Left cardiac atrium (tissue), 4 donors: Measurements from ENCODE around the gene CIB4. TPM values are rescaled to one million over a fixed set of nuclear protein-coding genes. Genes with fewer than 3 reads are reported as not detected.

Experiments used
- ATAC-seq, 2 donors: fragments of 200-7000 bp; cut with Tn5 transposase; one replicate each; pipeline ENCODE4 v1.9.1; 2020; ENCODE audit warnings: mild to moderate bottlenecking in 2 of 2, moderate library complexity in 2 of 2
- DNase-seq: peaks from one replicate; pipeline ENCODE4 v3.0.0-alpha.2; 2020
- intact Hi-C, 2 donors: fragments of 100-400 bp; cut with DNase I; formaldehyde crosslinking; loops; one replicate each; pipeline versions ENCODE4 v1.14.1 to v1.15.1; 2022 to 2023
- total RNA-seq, 2 donors: library from RNA; stranded (reverse); fragmentation: NEBNext Ultra II Directional; extraction: Animal tissue kit (Norgen Biotek cat#: 25700); gene quantifications; one replicate each; pipeline ENCODE4 v1.2.1, GENCODE V29; 2021
- donor health status: DM: no; HTN: yes; CAD: no.
- donor health status: DM: no; HTN: yes; CAD: no; lungs with severe emphysema.
- donor health status: DM: yes; HTN: yes; CAD: no.
- donor health status: Dilated cardiomyopathy.

The CIB4 gene
- total RNA-seq, 2 donors from 2014 or later: 0.44 TPM; not detected in 1

DNA sequence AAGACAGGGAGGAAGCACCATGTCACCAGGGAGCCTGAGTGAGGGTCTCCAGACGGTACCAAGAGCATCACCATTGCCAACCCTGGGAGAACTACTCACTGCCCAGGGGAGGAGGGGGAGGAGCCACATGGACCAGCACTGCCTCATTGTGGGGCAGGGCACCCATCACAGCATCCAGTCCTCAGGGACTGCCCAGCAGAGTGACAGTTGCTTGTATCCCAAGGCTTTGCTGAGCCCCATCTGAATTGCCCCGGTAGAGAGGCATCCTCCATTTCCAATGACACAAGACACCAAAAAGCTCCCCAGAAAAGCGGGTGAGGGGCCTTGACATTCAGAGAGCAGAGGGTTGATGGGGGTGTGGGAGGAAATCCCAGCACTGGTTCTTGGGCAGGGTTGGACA, 6.8 kb upstream of the CIB4 start:
- DNase-seq: no peak
- intact Hi-C loops: no loop called here
- ATAC-seq: no peak

DNA sequence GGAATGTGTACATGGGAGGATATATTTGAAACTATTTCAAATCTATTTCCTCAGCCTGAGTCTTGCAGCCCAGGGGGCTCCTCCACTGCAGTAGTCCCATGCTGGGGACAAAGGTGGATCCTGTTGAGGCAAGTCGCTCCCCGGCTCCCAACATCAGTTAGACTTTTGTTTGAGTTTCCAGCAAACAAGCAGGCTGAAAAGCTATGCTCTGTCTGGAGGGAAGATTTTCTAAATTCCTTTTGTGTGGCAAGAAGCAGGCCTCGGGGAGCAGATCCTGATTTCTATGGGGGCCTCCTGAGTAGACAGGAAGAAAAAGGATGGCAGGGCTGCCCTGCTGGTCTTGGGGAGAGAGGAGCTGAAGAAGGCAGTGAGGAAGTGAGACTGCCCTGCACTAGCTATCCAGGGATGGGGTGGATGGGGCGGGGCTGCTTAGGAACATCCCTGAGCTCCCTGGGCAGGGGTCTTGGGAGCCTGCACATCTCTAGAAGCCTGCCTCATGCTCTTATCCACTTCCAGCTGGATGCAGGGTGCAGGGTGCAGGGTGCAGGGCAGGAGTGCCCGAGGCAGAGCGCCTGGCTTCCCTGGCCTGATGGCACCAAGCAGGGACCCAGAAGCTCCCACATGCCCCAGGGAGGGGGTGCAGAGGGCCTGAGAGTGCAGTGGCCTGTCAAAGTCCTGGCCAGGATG, 6.0 kb upstream of the CIB4 start:
- ATAC-seq: no peak
- intact Hi-C loops: no loop called here
- DNase-seq: no peak

DNA sequence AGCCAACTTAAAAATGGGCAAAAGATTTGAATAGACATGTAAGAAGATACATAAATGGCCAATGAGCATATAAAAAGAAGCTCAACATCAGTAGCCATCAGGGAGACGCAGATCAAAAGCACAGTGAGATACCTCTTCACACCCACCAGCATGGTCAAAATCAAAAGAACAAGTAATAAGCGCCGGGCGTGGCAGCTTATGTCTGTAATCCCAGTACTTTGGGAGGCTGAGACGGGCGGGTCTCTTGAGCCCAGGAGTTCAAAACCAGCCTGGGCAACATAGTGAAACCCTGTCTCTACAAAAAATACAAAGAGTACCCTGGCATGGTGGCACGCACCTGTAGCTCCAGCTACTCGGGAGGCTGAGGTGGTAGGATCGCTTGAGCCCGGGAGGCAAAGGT, 4.6 kb upstream of the CIB4 start:
- intact Hi-C loops: no loop called here
- DNase-seq: no peak

DNA sequence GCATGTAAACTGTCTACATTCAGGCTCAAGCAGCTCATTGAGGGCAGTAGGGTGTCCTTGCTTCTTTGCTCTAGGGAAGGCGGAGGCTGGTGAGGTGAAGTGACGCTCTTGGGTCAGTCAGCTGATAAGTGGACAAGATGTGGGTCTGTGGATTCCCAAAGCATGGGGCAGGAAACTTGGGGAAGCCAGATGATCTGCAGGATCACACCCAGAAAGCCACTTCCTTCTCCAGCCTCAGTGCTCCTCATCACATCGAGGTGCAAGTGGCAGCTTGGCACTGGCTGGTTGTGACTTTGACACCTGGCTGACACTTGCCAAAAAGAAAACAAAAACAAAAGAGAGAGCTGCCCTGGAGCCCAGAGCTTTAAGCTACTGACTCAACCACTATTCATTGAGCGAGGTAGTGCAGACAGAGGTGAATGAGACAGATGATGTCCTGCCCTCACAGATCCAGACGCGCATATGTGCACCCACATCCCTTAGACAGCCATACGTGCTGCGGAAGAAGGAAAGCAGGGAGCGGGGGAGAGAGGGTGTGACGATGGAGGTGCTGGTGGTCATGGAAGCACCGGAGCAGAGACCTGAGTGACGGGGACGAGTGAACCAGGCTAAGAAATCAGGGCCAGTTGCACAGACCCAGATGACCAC, 3.1 kb upstream of the CIB4 start:
- intact Hi-C loops: no loop called here
- ATAC-seq (no peak), DNase-seq (no peak)

More for the DNA sequence above, 4.6 kb upstream of the CIB4 start:
- no peak for ATAC-seq

DNA sequence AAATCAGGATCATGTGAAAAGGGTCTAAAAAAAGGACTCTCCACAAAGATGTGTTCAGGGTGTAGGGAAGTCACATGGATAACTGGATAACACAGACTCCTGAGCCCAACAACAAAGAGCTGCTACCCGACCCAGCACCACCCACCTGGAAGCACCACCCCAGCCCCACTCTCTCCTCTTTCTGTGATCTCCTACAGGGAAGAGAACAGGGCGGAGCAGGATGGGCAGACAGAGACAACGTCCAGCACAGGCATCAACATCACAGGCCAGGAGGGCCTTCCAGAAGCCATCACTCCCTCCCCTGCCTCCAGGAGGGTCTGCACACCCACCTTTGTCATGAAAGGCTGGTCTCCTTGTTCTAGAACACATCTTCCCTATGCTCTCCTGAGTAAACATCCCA, 1.3 kb upstream of the CIB4 start:
- no peak for DNase-seq
- intact Hi-C loops: no loop called here
- ATAC-seq: no peak

DNA sequence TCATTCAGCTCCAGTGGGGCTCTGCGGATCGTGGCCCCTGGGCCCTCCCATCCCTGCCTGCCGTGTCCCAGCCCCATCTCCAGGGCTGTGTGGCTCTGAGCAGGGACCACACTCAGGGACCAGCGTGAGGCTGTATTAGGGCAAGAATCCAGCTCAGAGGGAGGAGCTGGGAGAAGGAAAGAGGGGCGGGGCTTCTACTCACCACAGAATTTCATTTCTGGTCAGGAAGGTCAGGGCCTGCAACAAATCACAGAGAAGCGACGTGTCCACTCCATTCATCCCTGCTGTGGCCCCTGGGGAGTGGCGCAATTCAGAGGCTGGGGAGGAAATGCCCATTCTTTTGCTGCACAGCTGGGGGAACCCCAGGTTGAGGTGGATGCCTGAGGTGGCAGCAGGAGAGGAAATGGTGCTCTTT, 828 bp downstream of the CIB4 start:
- DNase-seq: no peak
- ATAC-seq: peak in 1 of 2 donors; percentile 34
- intact Hi-C loops: no loop called here

DNA sequence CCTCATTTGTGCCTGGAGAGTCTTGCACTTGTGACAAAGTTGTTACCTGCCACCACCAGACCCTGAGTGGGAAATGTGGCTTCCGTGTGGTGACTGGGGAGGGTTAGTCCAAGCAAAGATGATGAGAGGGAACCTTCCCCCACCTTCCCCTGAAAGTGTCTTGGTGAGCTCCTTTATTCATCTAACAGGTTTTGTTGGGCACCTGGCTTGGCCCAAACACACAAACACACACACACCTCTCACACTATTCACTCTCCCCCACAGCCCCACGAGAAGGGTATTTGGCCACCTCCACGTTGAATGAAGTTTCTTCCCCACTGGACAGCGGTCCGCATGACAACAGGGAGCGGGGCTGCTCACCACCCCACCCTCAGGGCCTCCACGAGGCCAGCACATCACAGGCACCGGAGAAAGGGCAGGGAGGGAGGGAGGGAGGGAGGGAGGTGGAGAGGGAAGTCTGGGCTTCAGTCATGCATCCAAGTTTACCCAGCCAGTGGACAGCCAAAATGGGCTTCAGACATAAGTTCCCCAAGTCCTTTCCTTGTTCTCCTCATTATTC, 1.4 kb downstream of the CIB4 start:
- DNase-seq: no peak
- ATAC-seq: no peak
- intact Hi-C loops: no loop called here

DNA sequence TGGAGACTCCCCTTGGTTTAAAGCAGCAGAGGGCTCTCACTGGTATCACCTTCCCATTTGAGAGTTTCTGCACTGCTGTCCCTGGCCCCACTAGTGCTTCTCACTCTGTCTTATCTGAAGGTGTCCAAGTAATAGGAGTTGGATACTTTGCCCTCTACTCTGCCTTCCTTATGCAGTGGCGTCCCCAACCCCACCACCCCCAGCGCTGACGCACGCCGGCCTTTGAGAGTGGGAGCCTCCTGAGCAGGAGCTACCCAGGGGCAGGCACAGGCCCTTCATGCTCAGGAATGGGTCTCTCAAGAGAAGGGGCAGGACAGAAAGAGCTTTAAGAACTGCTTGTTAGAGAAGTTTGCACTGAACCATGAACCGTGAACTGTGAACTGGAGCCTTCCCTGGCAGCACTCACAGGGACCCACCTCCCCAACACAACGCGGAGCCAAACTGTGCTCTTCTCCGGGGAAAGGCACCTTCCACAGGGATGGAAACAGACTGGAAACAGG, 3.3 kb downstream of the CIB4 start:
- intact Hi-C loops: no loop called here
- no peak for DNase-seq
- ATAC-seq: no peak

DNA sequence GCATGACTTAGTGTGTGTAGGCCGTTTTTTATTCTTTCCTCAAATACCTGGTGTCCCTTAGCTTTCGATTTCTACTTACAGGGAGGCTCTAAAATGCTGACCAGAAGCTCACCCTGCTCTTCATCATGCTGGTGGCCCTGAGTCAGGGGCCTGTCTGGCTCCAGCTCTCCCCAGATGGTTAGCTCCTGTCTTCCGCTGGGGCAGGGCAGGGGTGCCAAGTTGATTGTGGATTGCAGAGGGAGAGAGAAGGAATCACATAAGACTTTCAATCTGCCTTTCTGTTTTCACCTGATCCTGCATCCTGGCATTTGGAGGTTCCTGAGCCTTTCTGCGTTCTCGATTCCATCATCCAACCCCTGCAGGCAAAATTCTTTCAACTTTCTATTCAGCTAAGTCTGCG, 4.2 kb downstream of the CIB4 start:
- DNase-seq (no peak), ATAC-seq (no peak)
- intact Hi-C loops: no loop called here

DNA sequence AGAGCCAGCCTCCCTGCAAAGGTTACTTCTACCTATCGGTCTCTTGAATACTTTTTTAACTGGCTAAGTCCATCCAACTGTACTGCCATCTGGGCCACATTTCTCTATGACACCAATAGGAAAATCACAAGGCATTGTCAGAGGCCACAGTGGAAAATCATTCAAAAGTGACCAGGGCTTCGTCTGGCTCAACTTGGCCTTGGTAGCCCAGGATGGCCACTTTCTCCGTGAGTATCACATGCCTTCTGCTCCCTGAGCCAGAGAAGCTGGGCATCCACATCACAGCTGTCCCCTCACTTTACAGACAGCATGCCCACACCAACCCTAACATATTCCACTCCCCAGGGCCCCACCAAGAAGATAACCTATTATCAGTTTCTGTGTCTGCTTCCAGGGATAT, 5.8 kb downstream of the CIB4 start:
- intact Hi-C loops: no loop called here
- no peak for DNase-seq
- no peak for ATAC-seq

DNA sequence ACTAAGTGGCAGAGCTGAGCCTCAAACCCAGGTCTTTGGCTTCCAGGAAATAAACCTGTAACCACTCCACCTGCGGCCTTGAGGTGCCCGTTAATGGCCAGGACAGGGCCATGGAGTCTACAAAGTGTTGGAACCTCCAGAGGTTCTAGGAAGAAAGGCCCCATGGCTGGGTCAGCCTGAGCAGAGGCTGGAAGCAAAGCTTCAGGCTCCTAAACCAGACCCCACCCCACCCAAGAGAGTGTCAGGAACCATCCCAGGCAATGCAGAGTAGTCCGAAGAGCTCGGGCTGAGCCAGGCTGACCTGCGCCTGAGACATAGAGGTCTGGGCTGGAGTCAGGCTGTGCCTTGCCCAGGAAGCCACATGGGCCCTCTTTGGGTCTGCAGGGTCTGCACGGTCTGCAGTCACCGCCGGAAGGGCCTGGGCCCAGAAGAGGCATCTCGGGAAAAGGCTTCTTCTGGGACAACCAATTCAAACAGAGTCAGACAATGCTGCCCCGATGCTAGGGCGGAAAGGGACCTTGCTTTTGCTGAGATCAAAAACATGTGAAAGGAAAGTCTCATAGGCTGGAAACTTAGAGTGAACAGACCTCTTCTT, 6.4 kb downstream of the CIB4 start:
- intact Hi-C loops: no loop called here
- ATAC-seq (no peak), DNase-seq (no peak)

DNA sequence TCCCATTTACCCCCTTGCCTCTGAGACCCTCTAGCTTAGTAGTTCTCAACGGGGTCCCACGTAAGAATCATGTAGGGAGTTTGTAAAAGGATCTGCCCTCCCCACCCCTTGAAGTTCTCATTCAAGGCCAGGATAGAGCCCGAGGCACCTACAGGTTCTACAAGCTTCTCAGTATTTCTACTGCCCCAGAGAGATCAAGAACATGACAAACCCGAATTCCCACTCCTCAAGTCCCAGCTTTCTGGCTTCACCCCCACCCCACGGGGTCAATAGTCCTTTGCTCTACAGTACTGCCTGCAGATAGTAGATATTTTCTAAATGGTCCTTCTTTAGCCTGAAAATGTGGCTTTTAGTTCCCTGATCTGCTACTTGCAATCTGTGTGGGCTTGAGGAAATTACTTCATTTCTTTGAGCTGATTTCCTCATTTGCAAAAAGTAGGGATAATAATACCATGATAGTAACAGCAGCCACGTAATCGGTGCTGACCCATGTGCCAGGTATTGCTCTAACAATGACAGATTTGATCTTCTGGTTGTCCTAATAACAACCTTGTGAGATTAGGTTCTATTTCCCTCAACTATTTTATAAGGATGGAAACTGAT, 7.1 kb downstream of the CIB4 start:
- intact Hi-C loops: no loop called here
- DNase-seq: no peak
- no peak for ATAC-seq

DNA sequence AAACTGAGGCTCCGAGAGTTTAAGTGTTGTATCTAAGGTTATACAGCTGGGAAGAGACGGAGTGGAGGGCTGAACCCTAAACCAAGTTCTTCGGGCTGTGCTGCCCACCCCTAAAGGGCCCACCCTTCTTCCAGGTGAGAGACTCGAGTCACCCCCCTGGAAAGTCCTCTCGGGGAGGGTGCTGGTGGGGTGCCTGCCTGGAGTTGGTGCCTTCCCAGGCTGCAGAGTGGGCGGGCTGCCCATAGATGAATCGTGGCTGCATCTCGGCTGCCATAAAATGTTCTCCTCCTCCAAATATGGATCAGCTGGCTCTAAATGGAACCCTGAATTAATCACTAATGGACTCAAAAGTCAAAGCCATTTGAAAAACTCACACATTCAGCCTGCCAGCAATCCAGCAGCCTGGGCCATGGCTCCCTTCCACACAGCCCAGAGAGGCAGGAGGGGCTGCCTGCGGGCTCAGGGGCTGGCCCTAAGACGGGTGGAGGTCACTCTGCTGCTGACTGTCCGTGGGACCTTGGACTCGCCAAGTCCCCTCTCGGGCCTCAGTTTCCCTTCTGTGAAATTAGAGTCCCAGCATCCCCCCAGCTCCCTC, 7.7 kb downstream of the CIB4 start:
- DNase-seq: no peak
- intact Hi-C loops: no loop called here

DNA sequence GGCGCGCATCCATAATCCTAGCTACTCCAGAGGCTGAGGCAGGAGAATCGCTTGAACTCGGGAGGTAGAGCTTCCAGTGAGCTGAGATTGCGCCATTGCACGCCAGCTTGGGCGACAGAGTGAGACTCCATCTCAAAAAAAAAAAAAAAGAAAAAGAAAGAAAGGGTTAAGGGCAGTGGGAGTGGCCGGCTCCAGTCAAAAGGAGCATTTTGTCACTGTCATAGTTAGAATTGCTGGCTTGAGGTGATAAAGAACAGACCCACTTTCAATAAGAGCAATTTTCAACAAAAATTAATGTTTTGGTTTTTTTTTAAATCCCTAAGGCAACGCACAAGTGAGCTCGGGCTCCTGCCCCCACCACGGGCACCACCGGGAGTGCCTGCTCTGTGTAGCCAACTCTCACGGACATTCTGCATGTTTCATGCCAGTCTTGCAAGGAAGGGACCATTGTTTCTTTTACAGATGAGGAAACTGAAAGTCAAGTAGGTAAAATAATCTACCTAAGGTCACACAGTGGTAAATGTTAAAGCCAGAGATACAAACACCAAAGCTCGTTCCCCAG, 8.5 kb downstream of the CIB4 start:
- intact Hi-C loops: no loop called here
- ATAC-seq (no peak), DNase-seq (no peak)

More for the DNA sequence above, 7.7 kb downstream of the CIB4 start:
- no peak for ATAC-seq

DNA sequence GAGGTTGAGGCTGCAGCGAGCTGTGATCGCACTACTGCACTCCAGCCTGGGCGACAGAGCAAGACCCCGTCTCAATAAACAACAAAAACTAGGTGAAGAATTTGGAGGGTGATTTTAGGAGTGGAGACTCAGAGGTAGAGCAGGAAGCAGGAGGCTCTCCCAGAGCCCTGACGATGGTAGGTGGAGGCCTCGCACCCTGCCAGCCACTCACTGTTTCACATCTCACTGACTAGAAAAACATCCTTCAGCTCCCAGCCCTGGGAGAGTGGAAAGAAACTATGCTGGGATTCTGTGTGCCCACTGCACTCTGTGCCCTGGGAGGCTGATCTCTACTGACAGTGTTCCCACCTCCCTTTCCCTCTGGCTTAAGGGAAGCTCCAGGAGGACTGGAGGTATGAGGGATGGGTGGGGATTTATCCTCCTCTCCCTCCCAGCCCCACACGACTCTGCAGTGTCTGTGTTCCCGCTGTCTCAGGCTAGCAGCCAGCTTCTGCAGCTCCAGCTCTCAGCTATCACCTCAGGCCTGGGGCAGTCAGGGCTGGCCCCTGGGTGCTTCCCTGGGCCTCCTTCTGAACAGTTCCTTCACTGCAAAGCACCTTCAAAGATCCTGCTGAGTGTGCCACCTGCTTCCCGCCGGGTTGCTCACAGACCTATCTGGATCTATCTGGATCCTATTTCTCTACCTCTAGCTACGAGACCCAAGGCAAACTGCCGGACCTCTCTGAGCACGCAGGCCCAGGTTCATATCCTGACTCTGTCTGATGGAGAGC, 9.6 kb downstream of the CIB4 start:
- no peak for DNase-seq
- ATAC-seq: peak; percentile 26 to 47
- intact Hi-C loops: no loop called here

DNA sequence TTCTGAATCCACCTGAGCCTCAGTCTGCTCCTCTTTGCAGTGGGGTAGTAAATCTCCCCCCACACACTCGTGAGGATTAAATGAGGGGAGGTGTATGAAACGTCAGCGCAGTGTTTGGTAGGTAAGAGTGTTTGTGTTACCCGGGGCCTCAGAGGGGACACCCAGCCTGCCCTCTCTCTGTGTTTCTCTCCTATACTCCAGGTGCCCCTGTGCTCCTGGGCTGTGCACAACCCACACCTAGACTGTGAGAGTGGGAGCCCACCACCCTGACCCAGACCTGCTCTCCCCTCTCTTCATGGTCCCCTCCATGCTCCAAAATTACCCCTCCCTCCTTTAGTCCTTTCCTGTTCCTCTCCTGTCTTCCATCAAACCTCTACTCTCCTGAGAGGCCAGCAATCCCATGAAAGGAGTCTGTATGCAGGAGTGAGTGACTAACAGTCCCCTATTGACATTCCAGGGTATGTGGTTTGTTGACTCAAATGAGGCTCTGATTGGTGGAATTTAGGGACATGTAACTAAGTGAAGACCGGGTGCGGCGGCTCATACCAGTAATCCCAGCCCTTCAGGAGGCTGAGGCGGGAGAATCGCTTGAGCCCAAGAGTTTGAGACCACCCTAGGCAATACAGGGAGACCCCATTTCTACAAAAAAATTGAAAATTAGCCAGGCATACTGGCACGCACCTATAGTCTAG, 10.4 kb downstream of the CIB4 start:
- ATAC-seq (no peak), DNase-seq (no peak)

DNA sequence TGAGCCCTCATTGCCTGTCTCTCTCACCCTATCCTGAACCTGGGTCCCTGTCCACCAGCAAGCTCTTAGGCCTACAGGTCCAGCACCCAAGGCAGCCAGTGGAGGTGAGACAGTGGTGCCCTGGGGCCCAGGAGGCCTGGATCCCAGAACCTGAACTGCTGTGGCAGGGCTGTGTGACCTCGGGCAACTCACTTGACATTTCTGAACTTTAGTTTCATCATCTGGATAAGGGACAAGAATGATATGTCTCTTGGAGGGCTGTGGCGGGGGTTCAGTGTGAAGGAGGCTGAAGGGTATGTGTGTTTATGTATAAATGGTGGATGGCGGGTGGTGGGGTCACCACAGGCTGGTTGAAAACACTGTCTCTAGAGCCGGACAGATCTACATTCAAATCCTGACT, 10.9 kb downstream of the CIB4 start:
- intact Hi-C loops: no loop called here
- ATAC-seq (no peak), DNase-seq (no peak)

More for the DNA sequence above, 10.4 kb downstream of the CIB4 start:
- intact Hi-C loops: no loop called here

DNA sequence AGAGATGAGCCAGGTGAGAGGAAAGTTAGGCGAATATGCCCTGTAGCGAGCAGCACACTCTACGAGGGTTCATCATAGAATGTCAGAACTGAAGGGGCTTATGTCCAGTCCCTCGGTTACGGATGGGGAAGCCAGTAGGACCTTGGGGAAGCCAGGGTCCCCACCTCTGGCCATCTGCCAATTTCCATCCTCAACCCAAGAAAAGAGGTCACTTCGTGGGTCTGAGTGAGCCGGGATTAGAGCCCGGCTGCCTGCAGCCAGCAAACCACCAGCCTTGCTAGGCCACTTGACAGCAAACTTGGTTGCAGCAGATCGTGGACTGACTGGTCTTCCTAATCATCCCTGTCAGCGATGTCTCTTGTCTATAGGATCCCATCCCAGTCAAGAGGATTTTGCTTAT, 11.4 kb downstream of the CIB4 start:
- ATAC-seq: no peak
- intact Hi-C loops: no loop called here
- DNase-seq: no peak
